A673 (cell line): ENCODE data around the gene SDCBP2.

ENCODE experiments used
- EZH2 ChIP-seq: fragments of 200-600 bp; sonication (generic); IDR thresholded peaks from 2 replicates; pipeline ENCODE4 v1.6.1; 2017; ENCODE audit warnings: borderline replicate concordance, low read depth, mild to moderate bottlenecking, mixed read lengths, antibody characterized with exemption, low read length; ENCODE audit not compliant: poor library complexity, severe bottlenecking
- TF ChIP-seq, protein P1 (sequence below): fragments of 300-800, 200-600 bp; sonication (generic); conservative IDR thresholded peaks from 2 replicates; pipeline ENCODE4 v1.5.1; 2017; ENCODE audit warnings: low read depth, mild to moderate bottlenecking, antibody characterized with exemption, low read length, moderate library complexity, mixed read lengths

DNA sequence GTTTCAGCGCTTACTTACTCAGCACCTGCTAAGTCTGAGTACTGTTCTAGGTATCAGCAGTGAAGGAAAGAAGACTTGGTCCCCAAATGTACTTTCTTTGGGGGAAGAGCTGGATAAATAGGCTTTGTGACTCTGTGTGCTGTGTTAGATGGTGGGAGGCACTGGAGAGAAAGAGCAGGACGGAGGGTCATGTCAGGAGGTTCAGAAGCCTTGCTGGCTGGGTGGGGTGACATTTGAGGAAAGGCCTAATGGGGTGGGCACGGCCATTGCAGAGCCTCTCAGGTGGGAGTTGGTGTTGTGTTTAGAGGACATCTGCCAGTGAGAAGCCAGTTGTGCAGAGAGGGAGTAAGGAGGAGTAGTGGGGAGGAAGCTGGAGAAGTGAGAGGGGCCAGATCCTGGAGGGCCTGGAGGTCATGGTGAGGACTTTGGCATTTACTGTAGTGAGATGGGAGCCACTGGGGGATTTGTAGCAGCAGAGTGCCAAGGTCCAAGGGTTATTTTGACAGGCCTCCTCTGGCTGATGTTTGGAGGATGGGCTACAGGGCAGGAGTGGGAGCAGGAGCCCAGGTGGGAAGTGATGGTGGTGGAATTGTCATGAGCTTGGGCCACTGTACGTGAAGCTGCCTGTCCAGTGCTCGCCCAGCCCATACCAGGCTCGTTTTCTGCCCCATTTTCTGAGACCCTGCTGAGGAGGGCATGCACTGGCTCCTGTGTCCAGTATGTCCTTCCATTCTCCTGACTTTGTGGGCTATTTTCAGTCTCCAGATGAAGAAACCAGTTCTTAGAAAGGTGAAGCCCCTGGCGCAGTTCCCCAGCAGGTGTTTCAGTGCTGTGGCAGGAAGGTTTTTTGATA lies 886 bp downstream of the SDCBP2 start:
- TF ChIP-seq EZH2 = no peak
- TF ChIP-seq, protein P1, sequence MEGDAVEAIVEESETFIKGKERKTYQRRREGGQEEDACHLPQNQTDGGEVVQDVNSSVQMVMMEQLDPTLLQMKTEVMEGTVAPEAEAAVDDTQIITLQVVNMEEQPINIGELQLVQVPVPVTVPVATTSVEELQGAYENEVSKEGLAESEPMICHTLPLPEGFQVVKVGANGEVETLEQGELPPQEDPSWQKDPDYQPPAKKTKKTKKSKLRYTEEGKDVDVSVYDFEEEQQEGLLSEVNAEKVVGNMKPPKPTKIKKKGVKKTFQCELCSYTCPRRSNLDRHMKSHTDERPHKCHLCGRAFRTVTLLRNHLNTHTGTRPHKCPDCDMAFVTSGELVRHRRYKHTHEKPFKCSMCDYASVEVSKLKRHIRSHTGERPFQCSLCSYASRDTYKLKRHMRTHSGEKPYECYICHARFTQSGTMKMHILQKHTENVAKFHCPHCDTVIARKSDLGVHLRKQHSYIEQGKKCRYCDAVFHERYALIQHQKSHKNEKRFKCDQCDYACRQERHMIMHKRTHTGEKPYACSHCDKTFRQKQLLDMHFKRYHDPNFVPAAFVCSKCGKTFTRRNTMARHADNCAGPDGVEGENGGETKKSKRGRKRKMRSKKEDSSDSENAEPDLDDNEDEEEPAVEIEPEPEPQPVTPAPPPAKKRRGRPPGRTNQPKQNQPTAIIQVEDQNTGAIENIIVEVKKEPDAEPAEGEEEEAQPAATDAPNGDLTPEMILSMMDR = no peak
